ENCODE data around the gene TBC1D23. TPM values are rescaled to one million over a fixed set of nuclear protein-coding genes. Genes with fewer than 3 reads are reported as not detected.
"Not testable (repeated sequence)": the region's sequence is repeated elsewhere in the genome, so short reads cannot be mapped to it uniquely, and the experiment has no call there.

TBC1D23 gene
- total RNA-seq, 1 experiment from 2014 or later, result 52.3 TPM

DNA sequence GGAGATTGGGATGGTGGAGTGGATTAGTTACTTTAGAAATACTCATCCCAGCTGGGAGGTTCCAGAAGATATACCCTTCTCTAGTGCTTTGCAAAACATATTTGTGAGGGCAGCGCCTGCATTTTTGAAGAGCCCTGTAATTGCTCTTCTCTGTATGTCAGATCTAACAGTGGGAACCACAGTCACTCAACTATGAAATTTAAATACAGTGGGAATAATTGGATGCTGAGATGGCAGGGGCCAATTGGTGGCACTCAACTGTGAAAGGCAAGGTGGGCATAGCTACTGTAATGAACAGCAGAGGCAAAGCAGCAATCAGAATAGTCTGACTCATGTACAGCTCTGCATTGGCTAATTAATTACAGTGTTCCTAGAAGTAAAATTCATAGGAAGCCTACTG, 22.2 kb upstream of the TBC1D23 start:
- H3K4me1 ChIP-seq, result no peaks in the 10 kb centered on the region
- H3K9me3 ChIP-seq (replicated peaks), result peaks cover 5% of the 10 kb centered on the region; the same call in 1 of the 2 replicates
- H3K27me3 ChIP-seq, result no peaks in the 10 kb centered on the region
- H3K36me3 ChIP-seq, result no peaks in the 10 kb centered on the region
- no peak overlapping the region for H3K4me3 ChIP-seq
- no peak for DNase-seq
- H3K27ac ChIP-seq, result no peak overlapping the region

DNA sequence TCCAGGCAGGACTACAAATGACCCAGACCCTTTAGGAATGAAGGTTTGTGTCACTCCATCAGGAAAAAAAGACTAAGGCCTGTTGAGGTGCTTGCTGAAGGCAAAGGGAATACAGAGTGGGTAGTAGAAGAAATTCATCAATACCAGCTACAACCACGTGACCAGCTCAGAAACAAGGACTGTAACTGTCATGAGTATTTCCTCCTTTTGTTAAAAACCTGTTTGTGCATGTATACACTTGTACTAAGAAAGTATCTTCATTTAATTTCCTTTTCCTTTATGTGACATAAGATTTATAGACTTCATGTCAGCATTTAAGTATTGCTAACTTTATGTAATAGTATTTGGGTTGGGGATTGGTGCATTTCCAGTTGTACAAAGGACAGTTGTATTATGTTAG, 18.3 kb upstream of the TBC1D23 start:
- H3K36me3 ChIP-seq, H3K4me3 ChIP-seq, H3K27me3 ChIP-seq: not testable (repeated sequence)

DNA sequence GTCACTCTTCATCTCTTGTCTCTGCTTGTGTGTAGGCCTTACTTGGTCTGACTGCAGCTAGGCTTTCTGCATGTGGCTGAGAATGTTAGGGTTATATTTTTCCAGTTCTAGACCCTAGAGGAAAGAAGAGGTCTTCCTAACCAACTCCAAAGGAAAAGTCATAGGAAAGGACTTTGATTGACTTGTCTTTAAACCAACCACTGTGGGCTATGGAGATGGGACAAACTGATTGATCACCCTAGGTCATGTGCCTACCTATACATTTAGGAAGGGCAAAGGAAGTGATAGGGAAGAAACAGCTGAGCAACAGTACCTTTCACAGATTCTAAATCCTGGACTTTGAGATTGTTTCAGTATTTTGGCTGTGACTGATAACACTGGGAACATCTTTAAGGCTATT, 16.5 kb upstream of the TBC1D23 start:
- no peaks in the 10 kb centered on the region for H3K4me1 ChIP-seq
- H3K27ac ChIP-seq, result no peak overlapping the region
- H3K4me3 ChIP-seq, result no peak overlapping the region
- H3K9me3 ChIP-seq (replicated peaks), result no peaks in the 10 kb centered on the region
- no peak for DNase-seq
- no peaks in the 10 kb centered on the region for H3K36me3 ChIP-seq
- H3K27me3 ChIP-seq, result no peaks in the 10 kb centered on the region

More for the DNA sequence above, 18.3 kb upstream of the TBC1D23 start:
- not testable (repeated sequence) for H3K9me3 ChIP-seq (replicated peaks); H3K27ac ChIP-seq; H3K4me1 ChIP-seq; DNase-seq

DNA sequence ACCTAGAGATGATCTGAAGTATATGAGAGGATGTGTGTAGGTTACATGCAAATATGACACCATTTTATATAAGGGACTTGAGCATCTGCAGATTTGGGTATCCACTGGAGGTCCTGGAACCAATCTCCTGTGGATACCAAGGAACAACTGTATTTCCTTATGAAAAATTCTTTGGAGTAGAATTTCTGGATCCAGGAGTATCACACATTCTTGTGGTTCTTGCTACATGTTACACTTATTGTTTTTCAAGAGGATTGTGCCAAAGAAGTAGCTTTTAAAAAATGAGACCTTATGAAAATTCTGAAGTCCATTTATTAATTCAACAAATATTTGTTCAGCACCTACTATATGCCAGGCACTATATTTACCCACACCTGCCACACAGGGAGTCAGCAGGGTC, 15.7 kb upstream of the TBC1D23 start:
- Histone ChIP-seq H3K36me3 (no peaks in the 10 kb centered on the region), H3K27ac (no peak overlapping the region), H3K9me3 (replicated peaks) (no peaks in the 10 kb centered on the region), H3K27me3 (no peaks in the 10 kb centered on the region), H3K4me3 (no peak overlapping the region), H3K4me1 (no peaks in the 10 kb centered on the region)
- no peak for DNase-seq

DNA sequence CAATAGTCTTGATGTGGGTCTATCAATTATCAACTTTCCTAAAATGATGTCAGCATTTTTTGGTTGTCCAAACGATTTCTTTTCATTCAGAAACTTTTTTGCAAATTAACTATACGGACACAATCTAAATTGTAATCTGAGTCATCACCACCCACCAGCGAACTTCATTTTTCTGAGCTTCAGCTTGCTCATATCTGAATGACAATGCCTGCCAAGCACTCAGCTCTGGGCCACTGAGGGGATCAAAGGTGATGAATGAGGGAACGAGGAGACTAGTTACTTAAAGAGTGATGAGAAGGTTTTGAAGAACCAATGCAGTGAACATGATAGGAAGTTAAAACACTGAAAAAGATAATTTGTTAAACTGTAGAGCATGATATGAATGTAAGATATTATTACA, 14.9 kb upstream of the TBC1D23 start:
- Histone ChIP-seq H3K27ac (no peak overlapping the region), H3K9me3 (replicated peaks) (no peaks in the 10 kb centered on the region), H3K36me3 (no peaks in the 10 kb centered on the region), H3K27me3 (no peaks in the 10 kb centered on the region), H3K4me3 (no peak overlapping the region), H3K4me1 (no peaks in the 10 kb centered on the region)
- no peak for DNase-seq

DNA sequence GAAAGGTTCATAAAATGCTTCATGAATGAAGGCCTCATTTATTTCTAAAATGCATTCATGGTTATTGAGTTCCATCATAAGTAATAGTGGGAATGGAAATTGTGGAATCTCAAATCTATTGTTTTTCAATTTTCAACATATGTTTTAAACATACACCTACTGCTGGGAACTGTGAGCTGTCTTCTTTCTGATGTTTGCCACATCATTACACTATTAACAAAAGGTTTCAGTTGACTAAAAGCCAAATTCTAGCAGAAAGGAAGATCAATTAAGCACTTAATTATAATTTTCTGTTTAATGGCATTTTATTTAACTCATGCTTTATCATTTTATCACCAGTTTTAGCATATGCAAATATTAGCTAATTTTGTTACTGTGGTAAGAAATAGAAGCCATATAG, 13.8 kb upstream of the TBC1D23 start:
- DNase-seq, result no peak
- H3K9me3 ChIP-seq (replicated peaks), result no peaks in the 10 kb centered on the region
- H3K27ac ChIP-seq, result no peak overlapping the region
- H3K4me1 ChIP-seq, result no peaks in the 10 kb centered on the region
- H3K36me3 ChIP-seq, result no peaks in the 10 kb centered on the region
- no peak overlapping the region for H3K4me3 ChIP-seq
- H3K27me3 ChIP-seq, result no peaks in the 10 kb centered on the region

DNA sequence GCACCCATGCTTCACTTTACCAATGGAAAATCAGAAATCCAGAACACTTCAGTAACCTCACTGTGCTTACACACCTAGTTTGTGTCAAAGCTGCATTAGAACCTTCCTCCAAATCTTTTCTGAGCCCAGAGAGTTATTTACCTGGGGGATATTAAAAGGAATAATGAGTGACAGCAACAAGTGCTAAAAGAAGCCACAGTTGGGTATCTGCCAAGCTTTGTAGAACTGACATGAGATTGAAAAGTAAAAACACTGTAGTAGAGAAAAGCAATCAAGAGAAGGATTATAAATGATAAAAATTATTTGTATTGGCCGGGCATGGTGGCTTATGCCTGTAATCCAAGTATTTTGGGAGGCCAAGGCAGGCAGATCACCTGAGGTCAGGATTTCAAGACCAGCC, 8.8 kb upstream of the TBC1D23 start:
- no peak overlapping the region for H3K27ac ChIP-seq
- no peaks in the 10 kb centered on the region for H3K36me3 ChIP-seq
- no peaks in the 10 kb centered on the region for H3K9me3 ChIP-seq (replicated peaks)
- H3K4me1 ChIP-seq, result peaks cover 9% of the 10 kb centered on the region; the same call in 1 of the 2 replicates
- no peak overlapping the region for H3K4me3 ChIP-seq
- H3K27me3 ChIP-seq, result no peaks in the 10 kb centered on the region
- DNase-seq, result peak in 1 of 2 experiments; percentile 57

DNA sequence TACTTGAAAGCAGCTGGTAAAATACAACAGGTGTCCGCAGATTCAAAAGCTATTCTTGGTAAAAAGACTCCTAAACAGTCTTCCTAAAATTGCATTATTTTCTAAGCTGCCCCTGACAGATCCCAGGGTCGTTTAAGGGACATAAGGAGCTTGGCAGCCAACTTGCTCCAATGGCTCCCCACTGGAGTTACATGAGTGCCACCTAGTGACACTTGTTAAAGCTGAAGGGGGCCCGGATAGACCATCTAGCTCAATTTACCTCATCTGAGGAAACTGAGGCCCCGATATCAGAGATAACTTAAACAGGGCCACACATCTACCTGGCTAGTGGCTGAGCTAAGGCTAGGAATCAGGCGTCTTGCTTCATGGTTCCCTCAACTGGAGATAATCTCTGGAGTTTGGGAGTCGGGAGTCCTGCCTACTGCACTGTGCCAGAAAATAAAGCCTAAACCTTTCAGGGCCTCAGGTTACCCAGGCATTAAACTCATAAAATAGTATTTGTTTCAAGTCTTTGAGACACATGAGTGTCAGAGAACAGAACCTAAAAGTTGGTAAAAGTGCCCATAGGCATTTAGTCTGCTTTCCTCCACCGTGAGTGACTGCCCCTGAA, 6.5 kb upstream of the TBC1D23 start:
- DNase-seq, result peak; percentile 81 to 91
- peaks cover 11% of the 10 kb centered on the region for H3K4me1 ChIP-seq
- H3K27ac ChIP-seq, result no peak overlapping the region
- no peaks in the 10 kb centered on the region for H3K9me3 ChIP-seq (replicated peaks)
- no peaks in the 10 kb centered on the region for H3K27me3 ChIP-seq
- H3K4me3 ChIP-seq, result no peak overlapping the region
- no peaks in the 10 kb centered on the region for H3K36me3 ChIP-seq

DNA sequence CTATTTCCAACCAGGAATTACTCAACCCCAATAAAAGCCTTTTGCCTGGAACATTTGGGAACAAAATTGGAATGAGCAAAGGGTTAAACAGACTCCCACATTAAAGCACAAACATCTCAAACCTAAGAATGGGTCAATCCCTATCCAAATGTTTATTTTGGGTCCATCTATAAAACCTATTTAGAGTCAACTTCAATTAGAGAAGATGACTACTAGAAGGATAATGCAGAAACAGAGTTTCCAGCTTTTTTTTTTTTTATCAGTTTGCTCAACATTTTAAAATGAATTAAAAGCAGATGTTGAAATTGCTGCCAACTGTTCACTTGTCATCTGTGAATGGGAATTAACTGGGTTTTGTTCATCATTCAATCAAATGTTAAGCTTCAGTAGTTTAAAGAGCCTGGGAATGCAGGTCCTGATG, 4.1 kb upstream of the TBC1D23 start:
- Histone ChIP-seq H3K36me3 (no peaks in the 10 kb centered on the region), H3K27me3 (no peaks in the 10 kb centered on the region), H3K4me1 (peaks cover 15% of the 10 kb centered on the region), H3K9me3 (replicated peaks) (no peaks in the 10 kb centered on the region), H3K27ac (no peak overlapping the region), H3K4me3 (no peak overlapping the region)
- no peak for DNase-seq

DNA sequence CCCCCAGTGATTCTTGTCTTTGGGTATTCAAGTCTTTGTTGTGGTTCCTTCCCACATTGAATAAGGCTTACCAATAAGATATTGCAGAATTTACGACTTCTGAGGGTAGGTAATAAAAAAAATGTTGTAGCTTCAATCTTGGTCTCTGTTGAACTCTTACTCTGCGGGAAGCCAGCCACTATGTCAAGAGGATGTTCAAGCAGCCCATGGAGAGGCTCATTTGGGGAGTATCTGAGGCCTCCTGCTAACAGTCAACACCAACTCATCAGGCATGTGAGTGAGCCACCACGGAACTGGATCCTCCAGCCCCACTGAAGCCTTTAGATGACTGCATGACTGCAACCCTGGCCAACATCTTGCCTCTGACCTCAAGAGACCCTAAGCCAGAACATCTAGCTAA, 3.2 kb upstream of the TBC1D23 start:
- peaks cover 17% of the 10 kb centered on the region for H3K4me1 ChIP-seq
- no peaks in the 10 kb centered on the region for H3K9me3 ChIP-seq (replicated peaks)
- no peak for DNase-seq
- H3K36me3 ChIP-seq, result no peaks in the 10 kb centered on the region
- H3K27ac ChIP-seq, result no peak overlapping the region
- H3K27me3 ChIP-seq, result no peaks in the 10 kb centered on the region
- no peak overlapping the region for H3K4me3 ChIP-seq

DNA sequence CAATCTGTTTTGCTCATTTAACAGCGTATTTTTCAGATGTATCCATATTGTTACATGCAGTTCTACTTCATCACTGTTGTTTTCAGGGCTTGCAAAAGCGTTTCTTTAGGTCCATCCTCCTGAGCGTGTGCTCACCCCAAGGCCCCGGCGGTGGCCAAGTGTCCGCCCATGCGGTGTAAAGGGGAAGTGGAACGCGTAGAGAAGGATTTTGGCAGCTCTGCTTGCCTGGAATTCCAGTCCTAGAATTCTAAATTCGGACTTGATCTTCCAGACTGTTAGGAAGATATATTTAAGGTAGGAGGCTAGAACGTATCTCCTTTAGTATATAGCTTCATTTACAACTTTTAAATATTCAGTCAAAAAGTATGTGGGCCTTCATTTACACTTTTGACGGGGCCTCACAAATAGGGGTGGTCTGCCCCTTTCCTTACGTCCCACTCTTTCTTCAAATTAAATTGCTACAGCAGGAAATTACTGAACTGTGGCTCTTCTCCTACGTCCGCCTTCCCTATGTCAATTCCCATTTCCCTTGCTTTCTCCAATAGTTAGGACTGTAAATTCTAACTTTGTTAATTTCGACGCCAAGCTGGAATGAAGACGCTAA, 609 bp upstream of the TBC1D23 start:
- Histone ChIP-seq H3K4me3 (peak overlapping the region; percentile 91), H3K27ac (peak overlapping the region; percentile 81), H3K9me3 (replicated peaks) (no peaks in the 10 kb centered on the region), H3K36me3 (no peaks in the 10 kb centered on the region), H3K4me1 (peaks cover 8% of the 10 kb centered on the region; the same call in 1 of the 2 replicates), H3K27me3 (no peaks in the 10 kb centered on the region)
- DNase-seq, result peak; percentile 89

DNA sequence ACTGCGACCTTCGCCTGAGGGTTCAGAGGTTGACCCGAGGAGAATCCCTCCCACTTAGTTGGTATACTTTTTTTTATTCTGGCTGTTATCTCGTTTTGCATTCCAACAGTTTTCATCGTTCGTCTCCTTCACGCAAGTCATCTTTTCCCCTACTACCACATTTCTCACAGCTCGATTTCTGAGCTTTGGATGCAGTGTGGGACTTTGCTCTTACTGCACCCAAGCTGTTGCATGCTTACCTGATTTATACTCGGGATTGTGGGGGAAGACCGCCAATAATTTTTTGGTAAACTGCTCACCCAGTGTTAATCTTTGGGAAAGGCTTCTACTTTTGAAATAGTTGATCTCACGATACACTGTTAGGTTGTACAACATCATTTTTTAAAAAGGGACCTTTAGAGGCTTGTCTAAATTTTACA, 702 bp downstream of the TBC1D23 start:
- H3K4me3 ChIP-seq, result peak overlapping the region; percentile 91
- H3K9me3 ChIP-seq (replicated peaks), result no peaks in the 10 kb centered on the region
- DNase-seq, result no peak
- no peaks in the 10 kb centered on the region for H3K27me3 ChIP-seq
- H3K4me1 ChIP-seq, result peaks cover 8% of the 10 kb centered on the region; the same call in 1 of the 2 replicates
- H3K27ac ChIP-seq, result peak overlapping the region; percentile 81
- no peaks in the 10 kb centered on the region for H3K36me3 ChIP-seq

DNA sequence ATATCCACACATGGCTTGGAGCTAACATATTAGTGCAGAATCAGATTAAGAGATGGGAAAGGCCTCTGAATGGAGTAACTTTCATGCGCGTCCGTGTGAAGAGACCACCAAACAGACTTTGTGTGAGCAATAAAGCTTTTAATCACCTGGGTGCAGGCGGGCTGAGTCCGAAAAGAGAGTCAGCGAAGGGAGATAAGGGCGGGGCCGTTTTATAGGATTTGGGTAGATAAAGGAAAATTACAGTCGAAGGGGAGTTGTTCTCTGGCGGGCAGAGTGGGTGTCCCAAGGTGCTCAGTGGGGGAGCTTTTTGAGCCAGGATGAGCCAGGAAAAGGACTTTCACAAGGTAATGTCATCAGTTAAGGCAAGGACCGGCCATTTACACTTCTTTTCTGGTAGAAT, 2.1 kb downstream of the TBC1D23 start:
- H3K4me1 ChIP-seq; H3K27ac ChIP-seq; DNase-seq; H3K9me3 ChIP-seq (replicated peaks); H3K36me3 ChIP-seq; H3K27me3 ChIP-seq; H3K4me3 ChIP-seq: not testable (repeated sequence)

DNA sequence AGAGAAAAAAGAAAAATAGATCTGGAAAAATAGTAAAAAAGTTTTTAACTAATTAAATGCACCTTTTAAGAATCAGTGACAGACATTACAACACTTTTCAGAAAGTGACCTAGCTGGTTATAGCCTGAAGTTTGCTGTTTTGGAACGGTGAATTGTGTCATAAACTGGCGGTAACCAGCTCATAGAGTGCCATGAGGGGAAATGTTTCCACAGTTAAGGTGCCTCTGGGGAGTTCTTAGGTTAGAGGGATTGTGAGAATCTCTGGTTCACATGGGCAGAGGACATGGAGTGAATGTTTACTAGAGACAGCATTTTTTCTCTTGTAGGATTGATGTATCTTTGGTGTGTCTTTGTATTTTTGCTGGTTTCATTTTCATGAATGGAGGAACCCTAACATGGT, 2.8 kb downstream of the TBC1D23 start:
- Histone ChIP-seq H3K36me3 (no peaks in the 10 kb centered on the region), H3K4me1 (peaks cover 13% of the 10 kb centered on the region), H3K9me3 (replicated peaks) (no peaks in the 10 kb centered on the region), H3K27me3 (no peaks in the 10 kb centered on the region), H3K27ac (no peak overlapping the region), H3K4me3 (no peak overlapping the region)
- no peak for DNase-seq

DNA sequence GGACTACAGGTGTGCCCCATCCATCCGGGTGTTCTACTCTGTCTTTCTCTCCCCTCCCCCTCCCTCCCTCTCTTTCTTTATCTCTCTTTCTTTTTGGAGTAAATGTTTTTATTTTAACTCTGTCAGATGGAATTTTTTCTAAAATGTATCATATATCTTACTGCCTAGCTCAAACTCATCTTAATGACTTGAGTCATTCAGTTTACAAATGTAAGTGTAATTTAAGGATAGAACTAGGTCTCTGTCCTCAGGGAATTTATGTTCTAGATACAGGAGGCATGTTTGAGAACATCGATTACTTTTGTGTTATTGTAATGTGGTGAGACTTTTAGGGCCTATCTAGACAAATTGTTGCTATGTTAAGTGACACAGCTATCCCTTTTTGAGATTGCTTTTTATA, 3.5 kb downstream of the TBC1D23 start:
- Histone ChIP-seq H3K4me3 (no peak overlapping the region), H3K27ac (no peak overlapping the region), H3K4me1 (peaks cover 17% of the 10 kb centered on the region), H3K27me3 (no peaks in the 10 kb centered on the region), H3K9me3 (replicated peaks) (no peaks in the 10 kb centered on the region), H3K36me3 (no peaks in the 10 kb centered on the region)
- no peak for DNase-seq

DNA sequence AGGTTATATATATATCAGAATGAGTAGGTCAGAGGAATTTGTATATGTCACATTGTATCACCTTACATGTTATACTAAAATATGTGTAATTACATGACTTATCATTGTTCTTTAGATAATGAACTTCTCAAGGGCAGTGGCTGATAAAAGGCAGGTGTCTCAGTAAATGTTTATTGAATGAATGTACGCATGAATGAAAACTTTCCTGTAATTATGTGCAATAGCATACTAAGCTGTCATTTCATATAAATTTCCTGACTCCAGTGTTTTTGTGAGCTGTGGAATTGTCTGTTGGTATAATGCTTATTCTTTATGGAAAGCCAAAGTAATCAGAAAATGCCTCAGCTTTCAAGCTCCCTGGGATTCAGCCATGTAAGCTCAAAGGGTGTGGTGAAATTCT, 4.2 kb downstream of the TBC1D23 start:
- H3K27ac ChIP-seq, result no peak overlapping the region
- H3K4me1 ChIP-seq, result peaks cover 19% of the 10 kb centered on the region
- DNase-seq, result no peak
- H3K9me3 ChIP-seq (replicated peaks), result no peaks in the 10 kb centered on the region
- no peaks in the 10 kb centered on the region for H3K36me3 ChIP-seq
- no peak overlapping the region for H3K4me3 ChIP-seq
- H3K27me3 ChIP-seq, result no peaks in the 10 kb centered on the region

Data from SJCRH30 (cell line).